GM19463 (cell line): ENCODE results near the gene NEGR1.

Experiments
- ATAC-seq: cut with Tn5 transposase; IDR thresholded peaks from one replicate; pipeline ENCODE4 v1.9.1; 2021; ENCODE audit warnings: mild to moderate bottlenecking, moderate library complexity; ENCODE audit not compliant: unreplicated experiment

Gene NEGR1

GRCh38 chr1:71414179-71414578 is 868.2 kb downstream of the NEGR1 start:
- no peak for ATAC-seq

- no peak for ATAC-seq
Observed at GRCh38 chr1:71413441-71414175, 868.7 kb downstream of the NEGR1 start.

DNA sequence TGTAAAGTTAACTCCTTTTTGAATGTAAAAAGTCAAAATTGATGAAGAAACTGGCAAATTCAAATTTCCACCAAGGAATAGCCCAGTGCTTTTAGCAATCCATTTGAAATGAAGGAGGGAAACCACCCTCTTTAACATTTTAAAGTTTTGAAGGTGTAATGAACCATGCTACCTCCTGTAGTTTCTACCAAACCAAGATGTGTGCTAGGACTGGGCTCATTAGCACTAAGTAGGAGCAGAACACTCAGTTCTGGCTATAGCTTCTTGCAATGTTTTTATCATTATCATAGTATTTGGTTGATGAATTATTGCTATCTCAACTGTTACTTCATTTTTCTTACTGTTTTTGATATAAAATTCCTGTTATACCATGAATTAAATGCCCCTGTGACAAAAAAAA is 882.3 kb downstream of the NEGR1 start:
- no peak for ATAC-seq

- ATAC-seq: no peak
Observed at GRCh38 chr1:71399594-71399993, 882.7 kb downstream of the NEGR1 start.

GRCh38 chr1:71393301-71393700 is 889.0 kb downstream of the NEGR1 start:
- ATAC-seq: no peak

DNA sequence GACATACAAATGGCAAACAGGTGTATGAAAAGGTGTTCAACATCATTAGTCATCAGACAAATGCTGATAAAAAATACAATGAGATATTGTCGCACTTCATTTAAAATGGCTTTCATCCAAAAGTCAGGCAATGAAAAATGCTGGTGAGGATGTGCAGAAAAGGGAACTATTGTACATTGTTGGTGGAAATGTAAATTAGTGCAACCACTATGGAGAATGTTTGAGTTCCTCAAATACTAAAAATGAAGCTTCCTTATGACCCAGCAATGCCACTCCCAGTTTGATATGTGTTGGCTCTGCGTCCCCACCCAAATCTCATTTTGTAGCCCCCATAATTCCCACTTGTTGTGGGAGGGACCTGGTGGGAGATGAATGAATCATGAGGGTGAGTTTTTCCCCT is 891.8 kb downstream of the NEGR1 start:
- ATAC-seq: no peak

DNA sequence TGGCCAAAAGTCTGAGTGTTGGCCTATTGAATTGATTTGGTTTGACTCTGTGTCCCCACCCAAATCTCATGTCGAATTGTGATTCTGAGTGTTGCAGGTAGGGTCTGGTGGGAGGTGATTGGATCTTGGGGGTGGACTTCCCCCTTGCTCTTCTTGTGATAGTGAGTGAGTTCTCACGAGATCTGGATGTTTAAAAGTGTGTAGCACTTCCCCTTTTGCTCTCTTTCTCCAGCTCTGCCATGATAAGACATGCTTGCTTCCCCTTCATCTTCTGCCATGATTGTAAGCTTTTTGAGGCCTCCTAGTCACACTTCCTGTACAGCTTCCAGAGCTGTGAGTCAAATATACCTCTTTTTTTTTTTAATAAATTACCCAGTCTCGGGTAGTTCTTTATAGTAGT is 904.5 kb downstream of the NEGR1 start:
- ATAC-seq: no peak

DNA sequence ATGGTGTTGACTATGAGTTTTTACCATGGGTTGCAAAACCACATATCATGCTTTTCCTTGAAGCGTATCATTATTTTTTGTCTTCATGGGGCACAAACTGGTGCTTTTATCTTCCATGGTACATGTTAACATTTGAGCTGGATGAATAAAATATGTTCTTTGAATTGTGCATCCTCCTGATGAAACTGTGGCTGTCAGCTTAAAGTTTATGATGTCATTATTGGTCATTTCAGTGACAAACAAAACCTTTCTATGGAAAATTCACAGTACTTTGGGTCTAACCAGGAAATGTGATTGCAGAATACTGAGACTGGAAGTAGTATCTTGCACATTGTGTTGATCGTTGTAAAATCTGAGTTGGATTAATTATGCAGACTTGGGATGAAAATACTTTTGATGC is 909.8 kb downstream of the NEGR1 start:
- ATAC-seq: no peak

GRCh38 chr1:71371581-71371980 is 910.8 kb downstream of the NEGR1 start:
- no peak for ATAC-seq

DNA sequence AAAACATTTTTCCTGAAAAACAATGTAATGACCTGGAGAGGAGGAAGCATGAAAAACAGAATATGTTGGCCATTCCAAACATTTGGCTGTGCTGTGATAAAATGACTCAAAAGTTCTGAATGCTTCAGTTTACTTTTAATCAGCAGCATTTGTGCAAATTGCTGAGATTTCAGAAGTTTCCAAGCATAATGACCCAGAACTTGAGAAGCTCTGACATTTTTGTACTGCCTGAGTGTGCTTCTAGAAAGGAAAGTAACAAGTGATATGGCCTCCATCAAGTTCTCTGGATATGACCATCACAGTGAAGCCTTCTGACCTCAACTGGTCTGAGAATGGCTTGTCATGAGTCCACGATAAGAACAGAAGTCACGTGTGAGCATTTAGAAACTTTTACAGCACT is 918.1 kb downstream of the NEGR1 start:
- no peak for ATAC-seq

DNA sequence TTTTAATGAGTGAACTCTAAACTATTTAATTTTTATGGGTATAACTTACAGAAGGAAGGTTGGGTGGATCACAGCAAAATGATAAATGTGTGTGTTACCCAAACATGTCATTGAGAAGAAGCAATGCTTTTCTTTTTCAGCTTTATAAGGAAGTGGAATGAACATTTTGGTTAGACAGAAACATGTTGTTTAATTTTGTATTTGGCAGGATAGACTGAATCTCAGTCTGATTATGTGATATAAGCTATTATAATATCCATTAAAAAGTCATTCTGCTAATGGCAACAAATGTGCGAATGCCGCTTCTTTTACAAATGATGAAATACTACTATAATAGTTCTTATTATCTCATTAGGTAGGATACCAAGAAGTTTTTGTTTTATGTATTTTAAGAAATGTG is 919.6 kb downstream of the NEGR1 start:
- ATAC-seq: no peak

GRCh38 chr1:71362076-71362475 is 920.3 kb downstream of the NEGR1 start:
- ATAC-seq: no peak

DNA sequence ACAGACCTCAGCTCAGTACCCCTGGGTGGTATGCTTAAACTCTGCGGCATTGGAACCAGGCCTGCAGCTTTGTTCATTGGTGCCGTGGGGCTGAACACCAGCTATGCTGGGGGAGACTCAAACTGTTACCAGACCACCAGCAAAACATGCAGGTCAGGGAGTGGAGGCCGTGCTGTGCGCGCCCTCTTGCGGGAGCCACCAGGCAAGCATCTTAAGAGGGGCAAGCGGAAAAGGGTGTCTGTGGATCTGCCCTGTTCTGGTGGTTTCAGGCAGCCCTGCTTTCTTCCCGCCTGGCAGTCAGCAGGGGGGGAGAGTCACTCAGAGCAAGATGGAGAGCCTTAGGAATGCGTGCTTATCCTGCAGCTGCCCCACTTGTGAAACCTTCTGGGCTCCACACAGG is 924.6 kb downstream of the NEGR1 start:
- ATAC-seq: no peak

DNA sequence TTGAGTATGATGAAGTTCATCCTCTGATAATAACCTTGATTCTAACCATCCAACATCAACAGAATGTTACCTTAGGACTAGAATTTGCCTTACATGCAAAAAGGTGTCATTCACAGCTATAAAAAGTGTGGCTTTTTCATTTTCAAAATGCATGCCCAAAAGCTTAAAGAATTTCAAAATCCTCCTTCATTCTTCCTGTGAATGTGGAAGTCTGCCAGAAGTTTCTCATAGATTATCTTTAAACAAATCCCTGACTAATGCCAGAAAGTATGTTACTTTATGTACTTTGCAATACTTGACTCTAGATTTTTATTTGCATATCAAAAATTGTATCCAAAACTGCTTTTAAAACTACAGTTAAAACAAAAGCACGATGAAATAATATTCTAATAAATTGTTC is 930.9 kb downstream of the NEGR1 start:
- no peak for ATAC-seq

- no peak for ATAC-seq
Observed at GRCh38 chr1:71350805-71351204, 931.5 kb downstream of the NEGR1 start.

DNA sequence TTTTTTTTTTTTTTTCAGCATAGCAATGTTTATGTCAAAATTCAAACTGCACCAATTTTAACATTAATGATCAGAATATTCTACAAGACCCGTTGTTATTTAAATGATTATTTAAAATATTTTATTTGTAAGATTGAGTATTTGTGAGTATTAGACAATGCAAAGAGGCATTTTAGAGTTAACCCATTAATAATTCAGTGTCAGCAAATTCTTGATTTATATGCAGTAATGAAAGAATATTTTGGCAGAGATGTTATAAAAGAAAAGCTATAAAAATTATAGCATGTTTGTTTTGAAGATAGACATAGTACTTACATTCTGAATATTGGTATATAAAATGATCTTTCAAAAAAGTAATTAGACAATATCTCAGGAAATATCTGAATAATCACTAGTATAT is 932.0 kb downstream of the NEGR1 start:
- ATAC-seq: no peak
